ENCODE measurements around the gene FBP2. TPM values are rescaled to one million over a fixed set of nuclear protein-coding genes. Genes with fewer than 3 reads are reported as not detected.
A peak's percentile ranks its signal among the peaks of the same experiment; 100 is the strongest.

Gene FBP2
- total RNA-seq, 4 donors from 2014 or later, result not detected

DNA sequence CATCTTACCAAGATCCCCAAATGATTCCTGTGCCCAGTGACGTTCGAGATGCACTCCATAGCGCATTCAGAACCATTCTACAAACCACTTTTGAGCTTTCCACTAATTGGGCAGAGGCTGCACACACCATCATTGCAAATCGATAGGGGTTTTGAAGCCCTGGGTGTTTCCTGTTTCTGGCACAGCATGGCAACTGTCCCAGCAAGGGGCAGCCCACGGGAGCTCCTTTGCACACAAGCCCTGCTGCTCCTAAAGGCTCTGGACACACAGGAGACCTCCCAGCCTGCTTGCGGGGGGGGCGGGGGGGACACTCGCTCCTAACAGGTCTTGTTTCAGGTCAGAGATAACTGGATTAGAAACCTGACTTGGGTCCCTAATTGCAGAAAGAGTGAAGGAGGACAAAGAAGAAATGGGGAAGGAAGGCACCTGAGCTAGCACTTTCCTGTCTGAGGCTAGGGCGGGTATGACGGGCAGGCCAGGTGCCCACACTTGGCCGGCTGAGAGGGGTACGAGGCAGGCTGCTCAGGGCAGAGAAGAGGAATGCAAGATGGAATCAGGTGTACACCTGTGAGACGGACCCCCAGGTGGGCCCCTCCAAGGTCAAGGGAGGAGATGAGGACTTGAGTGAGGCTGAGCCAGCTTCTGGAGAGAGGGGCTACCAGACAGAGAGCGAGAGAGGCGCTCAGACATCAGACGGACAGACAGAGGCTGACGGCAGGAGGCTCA, 44.9 kb upstream of the FBP2 start:
- Histone ChIP-seq H3K27me3 (no peaks in the 10 kb centered on the region), H3K27ac (peak overlapping the region; percentile 69 to 89 (median 80)), H3K4me3 (peak overlapping the region; percentile 67 to 82 (median 76)), H3K36me3 (no peaks in the 10 kb centered on the region), H3K4me1 (peaks cover 0 to 12% (median 0%) of the 10 kb centered on the region in 4 donors), H3K9me3 (no peaks in the 10 kb centered on the region)
- DNase-seq, result no peak
- TF ChIP-seq, protein P1, sequence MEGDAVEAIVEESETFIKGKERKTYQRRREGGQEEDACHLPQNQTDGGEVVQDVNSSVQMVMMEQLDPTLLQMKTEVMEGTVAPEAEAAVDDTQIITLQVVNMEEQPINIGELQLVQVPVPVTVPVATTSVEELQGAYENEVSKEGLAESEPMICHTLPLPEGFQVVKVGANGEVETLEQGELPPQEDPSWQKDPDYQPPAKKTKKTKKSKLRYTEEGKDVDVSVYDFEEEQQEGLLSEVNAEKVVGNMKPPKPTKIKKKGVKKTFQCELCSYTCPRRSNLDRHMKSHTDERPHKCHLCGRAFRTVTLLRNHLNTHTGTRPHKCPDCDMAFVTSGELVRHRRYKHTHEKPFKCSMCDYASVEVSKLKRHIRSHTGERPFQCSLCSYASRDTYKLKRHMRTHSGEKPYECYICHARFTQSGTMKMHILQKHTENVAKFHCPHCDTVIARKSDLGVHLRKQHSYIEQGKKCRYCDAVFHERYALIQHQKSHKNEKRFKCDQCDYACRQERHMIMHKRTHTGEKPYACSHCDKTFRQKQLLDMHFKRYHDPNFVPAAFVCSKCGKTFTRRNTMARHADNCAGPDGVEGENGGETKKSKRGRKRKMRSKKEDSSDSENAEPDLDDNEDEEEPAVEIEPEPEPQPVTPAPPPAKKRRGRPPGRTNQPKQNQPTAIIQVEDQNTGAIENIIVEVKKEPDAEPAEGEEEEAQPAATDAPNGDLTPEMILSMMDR (IDR thresholded peaks at IDR 0.05), result no peak
- TF ChIP-seq POLR2A (IDR thresholded peaks at IDR 0.05), result no peak

DNA sequence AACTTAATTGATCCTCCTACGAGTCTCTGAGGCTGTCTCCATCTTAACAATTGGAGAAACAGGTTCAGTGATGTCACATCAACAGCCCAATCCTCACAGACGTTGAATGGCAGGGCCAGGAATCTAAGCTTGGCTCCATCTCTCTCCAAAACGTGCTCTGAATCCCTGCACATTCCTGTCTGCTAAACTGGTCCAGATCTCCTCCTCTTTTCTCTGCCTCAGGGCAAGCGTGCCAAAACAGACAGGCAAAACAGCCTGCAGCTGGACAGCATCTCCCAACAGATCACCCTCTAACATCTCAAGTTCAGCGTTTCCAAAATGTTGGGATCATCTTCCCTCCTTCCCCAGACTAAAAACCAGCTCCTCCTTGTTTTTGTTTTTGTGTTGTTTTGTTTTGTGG, 39.1 kb upstream of the FBP2 start:
- Histone ChIP-seq H3K4me3 (no peak overlapping the region), H3K9me3 (no peaks in the 10 kb centered on the region), H3K27ac (peak overlapping the region in 2 of 4 donors; percentile 33 to 76), H3K36me3 (no peaks in the 10 kb centered on the region), H3K27me3 (no peaks in the 10 kb centered on the region), H3K4me1 (peaks cover 0 to 27% (median 2%) of the 10 kb centered on the region in 4 donors)
- TF ChIP-seq, protein P1 (IDR thresholded peaks at IDR 0.05), result no peak
- TF ChIP-seq POLR2A (IDR thresholded peaks at IDR 0.05), result no peak
- DNase-seq, result no peak

DNA sequence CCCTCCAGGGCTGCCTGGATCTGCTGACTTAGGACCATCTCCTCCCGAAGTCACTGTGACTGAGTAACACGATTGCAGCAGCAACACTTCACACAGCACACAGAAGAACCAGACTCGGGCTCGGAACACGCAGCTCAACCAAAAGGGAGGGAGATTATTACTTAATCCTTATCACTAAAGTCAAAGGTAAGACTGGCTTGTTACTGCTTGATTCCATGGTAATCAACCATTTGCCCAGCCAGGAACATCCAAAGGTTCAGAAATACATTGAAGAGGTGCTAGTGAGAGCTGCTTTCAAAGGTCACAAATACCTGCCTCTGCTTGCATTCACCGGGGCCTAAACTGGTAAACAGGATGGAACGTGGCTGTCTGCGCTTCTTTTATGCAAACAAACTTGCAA, 38.0 kb upstream of the FBP2 start:
- peaks cover 0 to 27% (median 2%) of the 10 kb centered on the region in 4 donors for H3K4me1 ChIP-seq

DNA sequence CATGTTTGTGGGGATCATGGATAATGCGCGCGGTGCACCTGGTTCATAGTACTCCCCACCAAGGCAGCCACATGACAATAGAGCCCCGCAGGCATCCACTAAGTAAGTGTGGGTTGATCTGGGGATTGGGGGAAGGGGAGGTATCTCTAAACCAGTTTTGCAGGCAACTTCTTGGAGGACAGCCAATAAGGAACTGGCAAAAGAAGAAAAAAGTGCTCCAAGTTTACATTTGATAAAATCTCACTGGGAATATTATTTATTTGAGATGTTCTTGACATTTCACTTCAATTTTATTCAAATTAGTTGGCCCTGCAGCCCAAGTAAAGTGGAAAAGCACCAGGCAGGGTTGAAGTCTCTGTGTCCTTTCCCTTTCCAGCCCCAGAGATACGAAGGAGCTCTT, 37.2 kb upstream of the FBP2 start:
- Histone ChIP-seq H3K36me3 (no peaks in the 10 kb centered on the region), H3K4me3 (no peak overlapping the region), H3K27me3 (no peaks in the 10 kb centered on the region), H3K27ac (peak overlapping the region in 3 of 4 donors; percentile 8 to 76 (median 67)), H3K9me3 (no peaks in the 10 kb centered on the region), H3K4me1 (peaks cover 0 to 27% (median 2%) of the 10 kb centered on the region in 4 donors)
- no peak for DNase-seq
- TF ChIP-seq POLR2A (IDR thresholded peaks at IDR 0.05), result no peak
- TF ChIP-seq, protein P1 (IDR thresholded peaks at IDR 0.05), result no peak

More for the DNA sequence above, 38.0 kb upstream of the FBP2 start:
- TF ChIP-seq, protein P1 (IDR thresholded peaks at IDR 0.05), result no peak
- peak in 1 of 2 donors; percentile 36 for TF ChIP-seq POLR2A (IDR thresholded peaks at IDR 0.05)
- Histone ChIP-seq H3K27ac (peak overlapping the region in 2 of 4 donors; percentile 67 to 76), H3K27me3 (no peaks in the 10 kb centered on the region), H3K4me3 (no peak overlapping the region), H3K9me3 (no peaks in the 10 kb centered on the region), H3K36me3 (no peaks in the 10 kb centered on the region)
- DNase-seq, result peak in 2 of 3 donors; percentile 58 to 68

DNA sequence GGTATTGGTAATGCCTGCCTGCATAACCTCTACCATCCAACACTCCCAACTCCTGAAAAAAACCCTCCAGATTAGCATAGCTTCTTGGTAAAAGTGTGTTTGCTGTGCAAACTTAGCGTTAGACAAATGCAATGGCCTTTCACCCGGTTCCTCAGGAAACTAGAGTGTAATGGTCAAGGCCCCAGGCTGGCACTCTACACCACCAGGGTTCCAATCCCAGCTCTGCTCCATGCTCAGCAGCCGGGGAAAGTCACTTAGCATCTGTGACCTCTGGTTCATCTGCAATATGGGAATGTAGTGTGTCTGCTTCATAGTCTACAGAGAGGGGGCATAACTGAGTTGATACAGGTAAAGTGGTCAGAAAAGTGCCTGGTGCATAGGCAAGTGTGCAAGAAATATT, 36.7 kb upstream of the FBP2 start:
- H3K4me1 ChIP-seq, result peaks cover 0 to 27% (median 2%) of the 10 kb centered on the region in 4 donors
- H3K9me3 ChIP-seq, result no peaks in the 10 kb centered on the region
- no peaks in the 10 kb centered on the region for H3K27me3 ChIP-seq
- no peak for DNase-seq
- H3K27ac ChIP-seq, result peak overlapping the region in 1 of 4 donors; percentile 76
- H3K4me3 ChIP-seq, result no peak overlapping the region
- no peaks in the 10 kb centered on the region for H3K36me3 ChIP-seq
- TF ChIP-seq POLR2A (IDR thresholded peaks at IDR 0.05), result no peak
- TF ChIP-seq, protein P1 (IDR thresholded peaks at IDR 0.05), result peak in 1 of 6 experiments; percentile 12

Measured in Peyer's patch (tissue), 4 donors.